Dermis microvascular lymphatic vessel endothelial cell (primary cell): Measurements from ENCODE around the gene INPP5J. TPM values are rescaled to one million over a fixed set of nuclear protein-coding genes. Genes with fewer than 3 reads are reported as not detected.
"Not testable (repeated sequence)": the region's sequence is repeated elsewhere in the genome, so short reads cannot be mapped to it uniquely, and the experiment has no call there.

Source experiments
- DNase-seq, 2 donors: peaks; one replicate each; pipeline versions ENCODE4 v3.0.0 to v3.0.0-alpha.2; 2010; ENCODE audit warnings: low read depth in 2 of 2
- total RNA-seq: library from RNA; depleted of rRNA; stranded (reverse); fragments of >200 nt; gene quantifications from 2 replicates; pipeline ENCODE4 v1.2.1, GENCODE V29; 2014

Gene INPP5J
- total RNA-seq, 1 donor from 2014 or later: 0.13 TPM

- DNase-seq: no peak
These were observed 22.7 kb upstream of the INPP5J start for GRCh38 chr22:31099841-31100761.

- DNase-seq: no peak
These were observed 21.8 kb upstream of the INPP5J start for GRCh38 chr22:31100762-31101525.

GRCh38 chr22:31102441-31103081, 20.2 kb upstream of the INPP5J start:
- DNase-seq: peak; percentile 43 to 71

GRCh38 chr22:31103111-31103510, 19.7 kb upstream of the INPP5J start:
- DNase-seq: no peak

GRCh38 chr22:31103899-31104694, 18.7 kb upstream of the INPP5J start:
- DNase-seq: no peak

- DNase-seq: peak in 1 of 2 donors; percentile 32
These were observed 17.9 kb upstream of the INPP5J start for GRCh38 chr22:31104869-31105268.

GRCh38 chr22:31105282-31105929, 17.4 kb upstream of the INPP5J start:
- no peak for DNase-seq

GRCh38 chr22:31106001-31106571, 16.7 kb upstream of the INPP5J start:
- DNase-seq: no peak

GRCh38 chr22:31106731-31107177, 16.0 kb upstream of the INPP5J start:
- peak; percentile 25 to 34 for DNase-seq

- DNase-seq: peak; percentile 91 to 98
These were observed 15.4 kb upstream of the INPP5J start, which contains the start of gene SELENOM for GRCh38 chr22:31107178-31107893. TSS of gene SELENOM (minus strand) at chr22:31107568. CDS start at chr22:31107505, 63 bp downstream.

GRCh38 chr22:31107894-31108218, 14.9 kb upstream of the INPP5J start:
- no peak for DNase-seq

GRCh38 chr22:31112547-31113091, 10.1 kb upstream of the INPP5J start:
- not testable (repeated sequence) for DNase-seq

- DNase-seq: no peak
These were observed 4.5 kb upstream of the INPP5J start for GRCh38 chr22:31118046-31118820.

GRCh38 chr22:31119026-31119717, 3.6 kb upstream of the INPP5J start:
- no peak for DNase-seq

- no peak for DNase-seq
These were observed 2.5 kb upstream of the INPP5J start for GRCh38 chr22:31120230-31120629.

GRCh38 chr22:31120642-31121041, 2.1 kb upstream of the INPP5J start:
- no peak for DNase-seq

GRCh38 chr22:31121403-31121802, 1.4 kb upstream of the INPP5J start:
- no peak for DNase-seq

GRCh38 chr22:31122196-31122531, 602 bp upstream of the INPP5J start:
- DNase-seq: no peak
